A549 treated with CORT108297 at 1 μM for 4 hours (cell line): ENCODE measurements around the gene C1orf185. TPM values are rescaled to one million over a fixed set of nuclear protein-coding genes. Genes with fewer than 3 reads are reported as not detected.

Source experiments
- total RNA-seq: library from RNA; stranded (reverse); fragments of 200-300 nt; extraction: Qiagen RNA extraction; gene quantifications from 5 replicates; pipeline ENCODE4 v1.2.3, GENCODE V29; 2022

The C1orf185 gene
- total RNA-seq, result not detected in 5 replicates

DNA sequence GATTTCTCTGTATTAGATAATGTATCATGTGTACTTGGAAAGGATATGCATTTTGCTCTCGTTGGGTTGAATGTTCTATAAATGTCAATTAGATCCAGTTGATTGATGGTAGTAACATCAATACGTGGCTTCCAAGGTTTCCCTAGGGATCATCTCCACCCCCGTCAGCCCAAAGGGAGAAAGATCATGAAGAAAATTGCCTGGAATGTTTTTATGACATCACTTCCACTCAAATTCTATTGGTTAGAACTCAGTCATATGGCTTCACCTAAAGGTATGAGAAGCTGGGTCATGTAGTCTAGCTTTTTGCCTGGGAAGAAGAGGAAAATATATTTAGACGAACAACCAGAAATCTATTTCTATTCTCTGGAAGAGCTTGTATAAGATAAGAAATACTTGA is at the start of gene C1orf185:
C1orf185 (plus strand) TSS at position 253 of the 400 bp plus-strand sequence; CDS start at position 259, 6 bp downstream.

Other genes with a start within 250 kb of the C1orf185 start
- gene FAF1, start 142.0 kb upstream of the C1orf185 start, total RNA-seq, result 36.2 to 41.4 TPM (median 38.8 TPM) in 5 replicates
- 11.3 to 13.4 TPM (median 11.8 TPM) in 5 replicates for gene CDKN2C, start 132.0 kb upstream of the C1orf185 start, total RNA-seq
- gene RNF11, start 134.0 kb downstream of the C1orf185 start, total RNA-seq, result 22.3 to 33.1 TPM (median 27.0 TPM) in 5 replicates
- 0.96 to 2.2 TPM (median 1.1 TPM) in 5 replicates for gene TTC39A, start 228.3 kb downstream of the C1orf185 start, total RNA-seq